ENCODE measurements around the gene DAPK2.

- TF ChIP-seq CTCF (IDR thresholded peaks at IDR 0.05), result no peak
- no peak for TF ChIP-seq POLR2A (IDR thresholded peaks at IDR 0.05)
These were observed 184.3 kb downstream of the DAPK2 start for GRCh38 chr15:63861946-63862517.
